Astrocyte (in vitro differentiated cells and primary cell): ENCODE measurements around the gene CDH23.

Experiments
- CTCF ChIP-seq: IDR thresholded peaks from 2 replicates; pipeline ENCODE4 v1.5.1; 2011; ENCODE audit warnings: low read depth, mild to moderate bottlenecking, inconsistent platforms, low read length, moderate library complexity; ENCODE audit not compliant: insufficient read depth
- EZH2 ChIP-seq: IDR thresholded peaks from 2 replicates; pipeline ENCODE4 v1.6.1; 2012; ENCODE audit warnings: mild to moderate bottlenecking, low read length, inconsistent platforms; ENCODE audit not compliant: insufficient read depth

GRCh38 chr10:71561003-71561574 is 164.4 kb downstream of the CDH23 start:
- TF ChIP-seq CTCF = no peak
- TF ChIP-seq EZH2 = no peak
